Transverse colon (tissue), 4 donors: ENCODE results near the gene THBS2. TPM values are rescaled to one million over a fixed set of nuclear protein-coding genes. Genes with fewer than 3 reads are reported as not detected.

ENCODE experiments used
- DNase-seq: peaks from one replicate; pipeline ENCODE4 v3.0.0-alpha.2; 2019
- H3K27ac ChIP-seq, 4 donors: fragments of 200-600 bp; sonication (generic); 2 replicates each; pipeline ENCODE4 v1.5.1; 2016 to 2018; ENCODE audit warnings: inconsistent platforms in 4 of 4
- H3K27me3 ChIP-seq: fragments of 200-600 bp; sonication (generic); 2 replicates; pipeline ENCODE4 v1.5.1; 2017; ENCODE audit warnings: inconsistent platforms
- H3K36me3 ChIP-seq, 4 donors: fragments of 200-600 bp; sonication (generic); 2 replicates each; pipeline ENCODE4 v1.5.1; 2017 to 2019; ENCODE audit warnings: inconsistent platforms in 4 of 4
- H3K4me1 ChIP-seq, 4 donors: fragments of 200-600 bp; sonication (generic); 2 replicates each; pipeline ENCODE4 v1.5.1; 2017 to 2020; ENCODE audit warnings: inconsistent platforms in 4 of 4
- H3K4me3 ChIP-seq, 4 donors: fragments of 200-600 bp; sonication (generic); 1 replicate in 1 of 4; 2 replicates in 3 of 4; pipeline versions ENCODE4 v1.5.1 to v1.6.1; 2017 to 2019; ENCODE audit warnings: inconsistent platforms in 4 of 4
- H3K9me3 ChIP-seq, 2 donors: fragments of 200-600 bp; sonication (generic); 2 replicates each; pipeline ENCODE4 v1.5.1; 2017 to 2019; ENCODE audit warnings: inconsistent platforms in 2 of 2
- EP300 ChIP-seq: sonication (generic); formaldehyde crosslinking; IDR thresholded peaks from one replicate; pipeline ENCODE4 v1.6.1; 2017; ENCODE audit warnings: antibody characterized with exemption, low read depth
- POLR2A ChIP-seq: fragments of 450-650 bp; IDR thresholded peaks from one replicate; pipeline ENCODE4 v1.6.1; 2016; ENCODE audit warnings: antibody characterized with exemption, mild to moderate bottlenecking, moderate library complexity
- POLR2AphosphoS5 ChIP-seq, 3 donors: sonication (generic); formaldehyde crosslinking; IDR thresholded peaks; one replicate each; pipeline ENCODE4 v1.6.1; 2016; ENCODE audit warnings: antibody characterized with exemption in 3 of 3
- whole genome bisulfite sequencing, 2 donors: methylation state at CpG; one replicate each; pipeline ENCODE4 v1.1.5; 2018; ENCODE audit warnings: low coverage in 1 of 2; 5-methylcytosine and 5-hydroxymethylcytosine counted together
- in situ Hi-C, 4 donors: fragments of 200-750 bp; cut with MboI; loops; one replicate each; pipeline versions ENCODE4 v1.15.0 to v1.15.1; 2017; ENCODE audit warnings: low sequenced_read_pairs in 3 of 4, low pct_ligation_motif_present in 1 of 4, low pct_unique_long_range_greater_than_20kb in 1 of 4
- intact Hi-C: fragments of 100-400 bp; cut with DNase I; formaldehyde crosslinking; loops from one replicate; pipeline ENCODE4 v1.15.1; 2023; ENCODE audit warnings: low total_unique reads
- total RNA-seq, 4 donors: library from RNA; depleted of rRNA; stranded (reverse); fragments of >200 nt; gene quantifications; one replicate each; pipeline ENCODE4 v1.1.0, GENCODE V29; 2016
- TF ChIP-seq, protein P1 (sequence below), 5 experiments: fragments of 200-600 bp in 3 of 5; fragments of 450-650 bp in 2 of 5; sonication (generic) in 3 of 5; IDR thresholded peaks; 1 replicate in 2 of 5; 2 replicates in 3 of 5; pipeline ENCODE4 v1.5.1; 2016 to 2017; ENCODE audit warnings: antibody characterized with exemption in 5 of 5, inconsistent platforms in 3 of 5, mild to moderate bottlenecking in 2 of 5, moderate library complexity in 1 of 5

THBS2 gene
- total RNA-seq, 4 donors from 2014 or later: 11.5 to 25.5 (median 18.1) TPM

DNA sequence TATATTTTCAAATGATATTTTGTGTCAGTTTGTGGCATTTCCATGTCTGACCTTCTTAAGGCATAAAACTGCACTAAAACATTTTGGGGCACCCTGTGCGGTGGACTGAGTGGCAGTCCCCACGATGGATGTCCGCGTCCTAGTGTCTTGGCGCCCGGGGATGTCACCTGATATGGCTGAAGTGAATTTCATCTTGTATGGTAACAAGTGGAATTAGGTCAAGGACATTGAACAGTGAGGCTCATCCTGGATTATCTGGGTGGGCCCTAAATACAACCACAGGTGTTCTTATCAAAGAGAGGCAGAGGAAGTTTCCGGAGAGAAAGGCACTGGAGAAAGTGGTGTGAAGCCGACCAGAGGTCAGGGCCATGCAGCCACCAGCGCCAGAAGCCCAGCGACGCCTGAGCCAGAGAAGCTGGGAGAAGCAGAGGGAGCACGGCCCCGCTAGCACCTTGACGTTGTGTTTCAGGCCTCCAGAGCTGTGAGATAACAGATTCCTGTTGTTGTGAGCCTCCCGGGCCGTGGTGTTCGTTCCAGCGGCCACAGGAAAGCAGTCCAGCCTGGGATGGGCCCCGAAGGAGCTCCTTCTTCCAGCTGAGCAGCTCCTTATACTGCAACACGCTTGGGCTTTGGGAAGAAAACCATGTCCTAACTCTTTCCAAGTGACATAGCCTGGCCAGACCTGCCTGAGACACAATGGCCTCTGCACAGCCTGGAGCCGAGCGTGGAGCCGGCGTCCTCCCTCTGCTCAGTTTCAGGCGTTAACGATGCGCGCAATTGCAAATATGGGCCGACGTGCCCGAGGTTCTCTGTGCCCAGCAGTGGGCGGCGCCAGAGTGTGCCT, 22.5 kb downstream of the THBS2 start:
- no peak overlapping the region for H3K4me3 ChIP-seq
- H3K27ac ChIP-seq: peak overlapping the region in 1 of 4 donors; percentile 11
- no peaks in the 10 kb centered on the region for H3K36me3 ChIP-seq
- H3K27me3 ChIP-seq: no peaks in the 10 kb centered on the region
- intact Hi-C loops: no loop called here
- in situ Hi-C loops: no loop called here
- WGBS, 2 donors: 91 to 100% methylated on average over 6 to 33 of the region's 33 CpGs
- no peak for DNase-seq
- H3K9me3 ChIP-seq: no peaks in the 10 kb centered on the region
- no peaks in the 10 kb centered on the region for H3K4me1 ChIP-seq
- TF ChIP-seq POLR2A: no peak
- no peak for TF ChIP-seq EP300
- TF ChIP-seq, protein P1, sequence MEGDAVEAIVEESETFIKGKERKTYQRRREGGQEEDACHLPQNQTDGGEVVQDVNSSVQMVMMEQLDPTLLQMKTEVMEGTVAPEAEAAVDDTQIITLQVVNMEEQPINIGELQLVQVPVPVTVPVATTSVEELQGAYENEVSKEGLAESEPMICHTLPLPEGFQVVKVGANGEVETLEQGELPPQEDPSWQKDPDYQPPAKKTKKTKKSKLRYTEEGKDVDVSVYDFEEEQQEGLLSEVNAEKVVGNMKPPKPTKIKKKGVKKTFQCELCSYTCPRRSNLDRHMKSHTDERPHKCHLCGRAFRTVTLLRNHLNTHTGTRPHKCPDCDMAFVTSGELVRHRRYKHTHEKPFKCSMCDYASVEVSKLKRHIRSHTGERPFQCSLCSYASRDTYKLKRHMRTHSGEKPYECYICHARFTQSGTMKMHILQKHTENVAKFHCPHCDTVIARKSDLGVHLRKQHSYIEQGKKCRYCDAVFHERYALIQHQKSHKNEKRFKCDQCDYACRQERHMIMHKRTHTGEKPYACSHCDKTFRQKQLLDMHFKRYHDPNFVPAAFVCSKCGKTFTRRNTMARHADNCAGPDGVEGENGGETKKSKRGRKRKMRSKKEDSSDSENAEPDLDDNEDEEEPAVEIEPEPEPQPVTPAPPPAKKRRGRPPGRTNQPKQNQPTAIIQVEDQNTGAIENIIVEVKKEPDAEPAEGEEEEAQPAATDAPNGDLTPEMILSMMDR (IDR thresholded peaks at IDR 0.05): no peak
- no peak for TF ChIP-seq POLR2AphosphoS5 (IDR thresholded peaks at IDR 0.05)

- TF ChIP-seq POLR2A: no peak
- no peak for TF ChIP-seq EP300
- no peak for TF ChIP-seq POLR2AphosphoS5 (IDR thresholded peaks at IDR 0.05)
- TF ChIP-seq, protein P1 (IDR thresholded peaks at IDR 0.05): no peak
- peak overlapping the region in 1 of 4 donors; percentile 48 for H3K27ac ChIP-seq
- H3K9me3 ChIP-seq: no peaks in the 10 kb centered on the region
- no peaks in the 10 kb centered on the region for H3K36me3 ChIP-seq
- no peaks in the 10 kb centered on the region for H3K27me3 ChIP-seq
- intact Hi-C loops (no loop called here), in situ Hi-C loops (no loop called here)
- DNase-seq: no peak
- no peak overlapping the region for H3K4me3 ChIP-seq
- 72 to 86% methylated on average over 7 to 9 of the region's 9 CpGs for WGBS, 2 donors
- H3K4me1 ChIP-seq: no peaks in the 10 kb centered on the region
These were observed 23.4 kb downstream of the THBS2 start for GRCh38 chr6:169230322-169230665.

DNA sequence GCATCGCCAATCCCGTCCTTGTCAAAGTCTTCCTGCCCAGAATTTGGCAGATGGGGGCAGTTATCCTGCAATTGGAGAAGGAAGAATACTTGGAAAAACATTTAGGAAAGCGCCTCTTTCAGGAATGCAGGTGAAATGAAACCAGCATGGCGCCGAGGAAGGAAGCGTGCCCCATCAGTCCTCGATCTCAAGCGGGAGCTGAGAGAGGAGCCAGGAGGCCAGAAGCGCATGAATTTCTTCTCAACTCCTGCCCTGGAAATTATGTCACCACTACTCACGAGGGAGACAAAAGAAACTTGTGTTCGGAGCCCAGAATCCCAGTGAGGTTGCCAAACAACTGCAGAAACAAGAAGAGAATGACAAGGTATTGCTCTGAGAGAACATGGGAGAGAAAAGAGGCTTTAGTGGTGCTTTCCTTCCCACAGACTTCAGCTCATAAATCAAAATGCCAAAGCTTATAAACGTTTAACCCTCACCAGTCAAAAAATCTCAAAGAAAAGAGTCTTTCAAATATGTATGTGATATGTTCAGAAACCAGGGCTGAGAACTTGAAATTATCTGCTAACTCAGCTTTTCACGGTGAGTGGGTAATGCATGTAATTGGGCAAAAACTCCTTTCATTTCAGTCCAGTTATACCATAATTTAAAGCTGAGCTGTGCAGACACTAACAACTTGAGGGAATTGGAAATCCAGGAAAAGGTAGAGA, 23.9 kb downstream of the THBS2 start:
- WGBS, 2 donors: 57 to 62% methylated on average over 8 to 13 of the region's 13 CpGs
- in situ Hi-C loops (no loop called here), intact Hi-C loops (no loop called here)
- H3K27me3 ChIP-seq: no peaks in the 10 kb centered on the region
- no peaks in the 10 kb centered on the region for H3K4me1 ChIP-seq
- H3K36me3 ChIP-seq: no peaks in the 10 kb centered on the region
- no peak overlapping the region for H3K4me3 ChIP-seq
- DNase-seq: no peak
- peak overlapping the region in 2 of 4 donors; percentile 24 to 48 for H3K27ac ChIP-seq
- H3K9me3 ChIP-seq: no peaks in the 10 kb centered on the region
- no peak for TF ChIP-seq EP300
- TF ChIP-seq POLR2AphosphoS5 (IDR thresholded peaks at IDR 0.05): no peak
- TF ChIP-seq, protein P1 (IDR thresholded peaks at IDR 0.05): no peak
- TF ChIP-seq POLR2A: no peak

DNA sequence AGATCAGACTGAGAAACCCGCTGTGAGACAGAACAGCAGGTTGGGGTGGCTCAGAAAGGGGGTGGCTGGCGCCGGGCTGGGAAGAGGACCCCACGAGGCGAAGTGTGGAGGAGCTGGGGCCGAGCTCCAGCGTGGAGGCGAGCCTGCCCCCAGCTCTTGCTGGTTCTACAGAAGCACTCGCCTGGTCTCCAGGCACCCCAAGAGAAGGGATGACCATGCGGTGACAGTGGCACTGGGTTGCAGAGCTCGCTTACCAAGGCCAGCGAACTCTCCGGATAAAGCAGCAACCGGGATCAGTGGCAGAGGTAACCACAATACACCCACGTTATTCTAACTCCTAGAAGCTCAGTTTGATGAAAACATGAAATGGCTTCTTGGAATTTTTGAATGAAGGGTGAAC, 26.5 kb downstream of the THBS2 start:
- TF ChIP-seq, protein P1 (IDR thresholded peaks at IDR 0.05): no peak
- TF ChIP-seq POLR2A (no peak), POLR2AphosphoS5 (IDR thresholded peaks at IDR 0.05) (no peak), EP300 (no peak)
- in situ Hi-C loops: no loop called here
- no peaks in the 10 kb centered on the region for H3K36me3 ChIP-seq
- no peaks in the 10 kb centered on the region for H3K4me1 ChIP-seq
- intact Hi-C loops: no loop called here
- no peaks in the 10 kb centered on the region for H3K9me3 ChIP-seq
- 89% methylated on average over 15 of the region's 15 CpGs; no CpG with 5 or more reads in 1 of the 2 donors for WGBS, 2 donors
- no peak overlapping the region for H3K27ac ChIP-seq
- DNase-seq: no peak
- H3K27me3 ChIP-seq: no peaks in the 10 kb centered on the region
- H3K4me3 ChIP-seq: no peak overlapping the region
